ENCODE data around the gene LRMDA.
"Not testable (repeated sequence)": the region's sequence is repeated elsewhere in the genome, so short reads cannot be mapped to it uniquely, and the experiment has no call there.

Gene LRMDA

DNA sequence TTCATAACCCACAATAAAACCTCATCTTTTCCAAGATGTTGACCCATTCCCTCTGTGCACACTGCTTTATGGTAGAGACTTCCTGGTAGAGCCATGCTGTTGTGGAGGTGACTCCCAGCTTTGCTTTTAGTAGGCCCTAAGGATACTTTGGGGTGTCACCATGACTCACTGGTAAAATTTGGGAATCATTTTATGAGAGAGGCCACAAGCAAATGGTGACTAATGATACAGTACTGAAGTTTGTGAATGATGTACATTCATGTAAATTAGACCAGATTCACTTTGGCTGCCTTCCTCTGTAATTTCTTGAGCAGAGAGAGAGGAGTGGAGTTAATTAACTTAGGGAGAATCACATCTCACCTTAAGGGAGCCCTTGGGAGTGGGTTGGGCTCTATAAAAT lies 686.5 kb downstream of the LRMDA start:
- in situ Hi-C loops (cut with MboI; ENCODE audit: low sequenced_read_pairs): no loop called here

DNA sequence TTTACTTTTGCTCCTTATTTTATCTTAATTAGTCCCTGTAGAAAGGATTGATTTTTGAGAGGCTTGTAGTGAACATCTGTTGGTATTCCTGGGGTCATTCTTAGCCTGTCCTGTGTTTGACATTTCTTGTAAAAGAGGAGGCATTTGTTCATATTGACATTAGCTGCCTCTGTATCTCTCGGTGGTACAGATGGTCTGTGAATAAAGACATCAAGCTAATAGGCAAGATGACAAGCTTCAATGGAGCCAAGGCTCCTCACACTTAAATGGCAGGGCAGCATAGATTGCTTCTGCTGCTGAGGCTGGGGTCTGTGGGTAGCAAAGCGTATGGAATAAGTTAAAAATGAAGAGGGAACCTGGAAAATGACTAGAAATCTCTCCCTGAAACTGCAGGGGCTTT lies 687.6 kb downstream of the LRMDA start:
- in situ Hi-C loops (cut with MboI; ENCODE audit: low sequenced_read_pairs): no loop called here

DNA sequence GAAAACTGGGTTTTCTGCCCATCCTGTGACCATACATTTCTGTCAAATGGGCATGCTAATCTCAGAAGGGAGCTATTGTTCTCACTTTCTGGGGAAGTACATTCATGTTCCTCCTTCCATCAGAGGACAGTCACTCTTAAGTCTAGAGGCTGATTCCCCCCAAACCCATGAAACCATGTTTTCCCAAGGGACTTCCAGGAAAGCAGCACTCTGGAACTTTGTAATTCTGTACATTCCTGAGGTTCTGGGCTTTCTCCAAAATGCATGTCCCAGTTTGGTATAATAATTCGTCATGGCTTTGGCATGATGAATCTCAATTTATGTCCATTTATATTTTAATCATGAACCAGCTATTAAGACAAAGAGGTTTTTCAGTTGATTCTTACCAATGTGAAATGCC lies 688.1 kb downstream of the LRMDA start:
- in situ Hi-C loops (cut with MboI; ENCODE audit: low sequenced_read_pairs): no loop called here

DNA sequence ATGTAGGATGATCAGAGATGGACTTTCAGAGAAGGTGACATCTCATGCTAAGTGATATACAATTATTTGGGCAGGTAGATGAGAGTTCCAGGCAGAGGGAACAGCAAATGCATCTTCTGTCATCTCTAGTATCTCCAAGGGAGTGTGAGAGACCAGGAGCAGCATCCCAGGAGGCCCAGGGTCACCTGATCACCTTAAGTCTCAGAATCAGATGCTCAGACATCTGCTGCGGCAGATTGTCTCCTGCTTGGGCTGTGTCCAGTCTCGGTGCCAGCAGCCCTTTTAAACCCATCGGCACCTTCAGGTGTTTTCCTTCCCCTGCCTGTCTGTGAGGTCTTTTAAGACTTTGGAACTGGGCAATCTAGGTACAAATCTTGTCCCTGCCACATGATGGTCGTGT lies 690.6 kb downstream of the LRMDA start:
- in situ Hi-C loops (cut with MboI; ENCODE audit: low sequenced_read_pairs): no loop called here

DNA sequence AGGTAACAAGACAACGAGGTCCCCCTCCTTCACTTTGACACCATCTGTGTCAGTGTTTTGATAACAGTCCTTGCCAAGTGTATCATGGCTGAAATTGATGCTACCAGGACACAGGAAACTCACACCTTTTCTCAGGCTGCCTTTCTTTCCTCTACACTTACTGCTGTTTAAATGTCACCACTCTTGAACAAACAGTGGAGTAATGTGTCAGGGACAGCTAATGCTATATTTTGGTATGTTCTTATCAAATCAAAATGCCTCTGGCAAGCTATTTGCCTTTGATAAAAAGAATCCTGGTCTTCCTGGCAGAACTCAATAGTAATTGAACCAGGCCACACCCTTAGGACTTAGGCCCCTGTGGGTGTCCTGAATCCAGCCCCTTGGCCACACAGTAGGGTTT lies 692.9 kb downstream of the LRMDA start:
- in situ Hi-C loops (cut with MboI; ENCODE audit: low sequenced_read_pairs): no loop called here

DNA sequence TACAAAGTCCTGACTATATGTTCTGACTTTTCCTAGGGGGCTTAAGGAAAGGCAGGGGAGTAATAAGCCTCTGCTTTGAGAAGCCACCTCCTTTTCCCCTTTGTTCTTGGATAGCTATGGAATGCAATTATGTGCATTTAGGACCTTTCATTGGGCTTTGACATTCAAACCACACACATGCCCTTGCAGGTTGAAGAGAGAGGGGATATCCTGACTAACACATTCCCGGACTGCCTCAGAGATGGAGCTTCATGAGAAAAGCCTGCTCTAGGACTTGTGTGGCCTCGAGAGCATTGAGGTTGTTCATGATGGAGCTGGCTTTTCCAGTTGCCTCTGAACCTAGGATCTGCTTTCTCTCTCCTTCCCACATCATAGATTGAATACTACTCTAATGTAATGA lies 694.5 kb downstream of the LRMDA start:
- in situ Hi-C loops (cut with MboI; ENCODE audit: low sequenced_read_pairs): no loop called here

DNA sequence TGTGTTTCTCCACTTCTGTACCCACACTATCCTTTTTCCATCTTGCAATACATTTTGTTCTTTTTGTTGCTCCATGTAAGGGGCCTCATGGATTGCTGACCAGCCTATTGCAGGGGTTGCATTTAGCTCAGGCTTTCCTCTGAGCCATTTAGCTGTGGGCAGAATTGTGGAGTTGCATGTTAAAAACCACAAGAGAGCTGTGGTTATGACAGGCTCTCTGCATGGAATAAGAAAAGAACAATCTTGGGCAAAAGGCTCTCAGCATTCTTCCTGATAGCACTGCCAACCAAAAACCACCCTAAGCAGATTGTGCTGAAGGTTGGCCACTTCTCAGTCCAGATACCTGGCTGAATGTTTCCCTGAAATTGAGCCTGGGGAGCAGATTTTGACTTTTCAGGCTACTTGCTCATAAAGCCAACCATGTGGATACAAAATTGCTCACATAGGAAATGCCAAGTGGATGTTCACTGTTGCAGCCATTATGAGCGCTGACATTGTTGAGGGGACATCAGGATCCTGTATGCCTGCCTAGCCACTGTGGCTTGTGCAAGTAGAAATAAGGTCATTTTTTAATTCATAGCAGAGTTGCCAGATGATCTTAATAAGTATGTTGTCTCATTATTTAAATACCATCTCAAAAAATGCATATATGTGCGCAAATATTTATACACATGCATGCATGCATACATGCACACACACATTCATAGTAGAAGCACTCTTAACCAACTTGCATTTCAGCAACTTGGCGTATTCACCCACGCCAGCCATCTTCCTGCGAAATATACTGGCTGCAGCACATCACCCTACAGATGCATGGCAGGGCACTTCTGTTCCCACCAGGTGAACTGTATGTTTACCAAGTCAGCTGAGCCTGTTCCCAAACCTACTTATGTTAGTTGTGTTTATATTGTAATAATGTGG lies 695.4 kb downstream of the LRMDA start:
- in situ Hi-C loops (cut with MboI; ENCODE audit: low sequenced_read_pairs): no loop called here

DNA sequence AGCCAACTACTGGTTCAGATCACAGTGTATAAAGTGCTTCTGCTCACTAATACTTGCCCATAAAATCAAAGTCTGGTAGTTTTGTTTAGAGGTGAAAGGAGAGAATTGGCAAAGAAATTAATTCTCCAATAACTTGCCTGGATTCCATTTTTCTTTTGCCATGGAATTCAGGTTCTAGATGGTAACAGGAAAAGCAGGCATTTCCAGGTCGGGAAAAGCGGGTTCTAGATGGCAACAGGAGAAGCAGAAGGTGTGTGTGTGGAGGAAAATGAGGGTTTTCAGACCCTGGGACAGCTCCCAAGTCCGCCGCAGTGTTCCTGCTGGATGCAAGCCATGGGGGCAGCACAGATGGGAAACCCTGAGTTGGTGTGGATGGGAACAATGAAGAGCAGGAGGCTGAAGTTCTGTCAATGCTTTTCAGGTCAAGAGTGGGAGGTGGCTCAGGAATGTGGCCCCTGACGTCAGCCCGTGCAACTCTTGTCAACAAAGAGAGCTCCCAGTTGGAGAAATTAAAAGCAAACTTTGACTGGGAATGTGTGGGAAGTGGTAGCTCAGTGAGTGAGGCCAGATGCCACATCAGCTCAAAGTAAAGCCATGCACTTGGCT lies 696.7 kb downstream of the LRMDA start:
- in situ Hi-C loops (cut with MboI; ENCODE audit: low sequenced_read_pairs): no loop called here

DNA sequence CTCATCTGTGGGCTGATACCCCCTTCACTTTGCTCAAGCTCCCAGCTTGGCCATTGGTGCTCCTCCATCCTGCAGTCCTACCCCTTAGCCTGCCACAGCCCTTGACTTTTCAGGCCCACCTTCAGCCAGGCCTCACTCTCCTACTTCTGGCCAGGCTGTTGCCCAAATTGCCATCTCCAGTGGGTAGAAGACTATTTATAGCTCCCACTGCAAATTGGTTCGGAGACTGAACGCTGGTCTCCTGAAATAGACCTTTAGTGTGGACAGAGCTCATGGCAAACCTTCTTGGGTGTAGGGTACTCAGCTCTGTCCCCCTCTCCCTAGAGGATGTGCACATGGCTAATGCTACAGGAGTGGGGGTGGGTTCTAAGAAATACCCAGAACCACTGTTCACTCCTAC lies 697.8 kb downstream of the LRMDA start:
- in situ Hi-C loops (cut with MboI; ENCODE audit: low sequenced_read_pairs): no loop called here

DNA sequence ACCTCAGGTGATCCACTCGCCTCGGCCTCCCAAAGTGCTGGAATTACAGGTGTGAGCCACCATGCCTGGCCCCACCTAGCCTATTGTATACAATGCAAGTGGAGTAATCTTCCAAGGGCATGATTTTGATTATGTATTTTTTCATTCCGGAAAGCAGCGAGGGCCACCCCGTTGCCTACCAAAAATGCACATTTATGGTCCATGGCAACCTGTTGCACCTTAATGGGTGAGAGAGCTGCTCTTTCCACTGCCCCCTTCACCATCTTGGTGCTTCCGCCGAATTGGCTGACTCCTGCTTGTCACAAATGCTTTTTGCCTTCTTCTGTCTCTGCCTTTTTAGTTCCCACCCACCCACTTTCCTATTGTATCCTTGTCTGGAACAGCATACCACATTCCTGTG lies 699.5 kb downstream of the LRMDA start:
- in situ Hi-C loops (cut with MboI; ENCODE audit: low sequenced_read_pairs): no loop called here

DNA sequence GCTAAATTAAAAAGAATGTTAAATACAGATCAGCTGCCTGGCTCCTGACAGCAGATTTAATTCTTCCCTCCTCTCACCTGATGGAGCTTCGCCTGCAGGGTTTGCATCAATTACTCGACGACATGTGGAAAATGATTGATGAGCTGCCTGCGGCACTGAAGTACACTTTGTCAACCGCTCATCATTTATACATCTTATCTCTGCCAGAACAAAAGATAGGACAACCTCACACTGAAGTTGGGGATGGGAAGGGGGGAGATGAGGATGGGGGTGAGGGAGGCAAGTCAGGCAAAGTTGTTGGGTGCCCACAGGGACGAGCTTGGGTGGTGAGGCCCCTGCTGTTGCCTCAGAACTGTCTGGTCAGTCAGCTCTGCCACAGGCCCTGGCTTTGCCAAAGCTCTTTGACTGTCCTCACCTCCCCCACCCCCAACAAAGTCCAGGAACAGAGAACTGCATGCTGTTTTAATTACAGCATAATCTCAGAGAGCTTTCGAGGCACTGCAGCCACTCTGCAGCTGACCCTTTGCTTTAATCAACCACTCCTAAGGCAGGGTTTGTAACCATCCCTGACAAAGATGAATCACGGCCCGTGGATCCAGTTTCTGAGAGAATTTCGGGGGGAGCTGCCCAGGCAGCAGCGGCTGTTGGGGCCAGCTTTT lies 702.3 kb downstream of the LRMDA start:
- in situ Hi-C loops (cut with MboI; ENCODE audit: low sequenced_read_pairs): no loop called here

DNA sequence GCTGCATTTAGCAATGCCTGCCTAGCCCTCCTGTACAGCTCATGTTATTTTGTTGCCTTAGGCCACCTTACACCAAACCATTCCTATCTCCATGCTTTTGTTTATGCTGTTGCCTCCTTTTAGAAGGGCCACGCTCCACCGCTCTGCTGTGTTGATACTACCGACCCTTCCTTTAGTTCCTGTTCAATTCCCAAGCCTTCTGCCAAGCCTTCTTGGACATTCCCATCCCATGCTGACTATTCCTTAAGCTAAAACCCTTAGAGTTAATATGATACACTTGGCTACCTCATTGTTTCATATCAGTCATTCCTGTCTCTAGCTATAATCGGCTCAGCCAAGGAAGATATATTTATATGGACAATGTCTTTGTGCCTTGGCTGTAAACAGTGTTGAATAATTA lies 705.5 kb downstream of the LRMDA start:
- in situ Hi-C loops (cut with MboI; ENCODE audit: low sequenced_read_pairs): no loop called here

DNA sequence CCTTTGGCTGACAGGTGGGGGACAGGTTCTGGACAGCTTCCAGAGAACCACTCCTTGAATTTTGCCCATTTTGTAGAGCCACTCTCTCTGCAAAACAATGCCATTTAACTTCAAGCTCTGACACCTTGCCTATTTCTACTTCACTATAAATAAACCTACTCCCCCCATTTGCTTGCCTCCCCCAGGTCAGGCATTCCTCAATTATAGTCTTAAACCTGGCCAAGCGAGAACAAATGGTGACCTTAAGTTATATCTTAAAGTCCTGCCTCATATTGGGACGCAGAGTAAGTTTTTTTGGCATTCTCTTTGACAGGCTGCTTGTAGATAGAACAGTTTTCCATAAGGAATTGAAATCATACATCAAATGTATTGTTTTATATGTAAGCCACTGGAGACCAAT lies 706.9 kb downstream of the LRMDA start:
- in situ Hi-C loops (cut with MboI; ENCODE audit: low sequenced_read_pairs): no loop called here

DNA sequence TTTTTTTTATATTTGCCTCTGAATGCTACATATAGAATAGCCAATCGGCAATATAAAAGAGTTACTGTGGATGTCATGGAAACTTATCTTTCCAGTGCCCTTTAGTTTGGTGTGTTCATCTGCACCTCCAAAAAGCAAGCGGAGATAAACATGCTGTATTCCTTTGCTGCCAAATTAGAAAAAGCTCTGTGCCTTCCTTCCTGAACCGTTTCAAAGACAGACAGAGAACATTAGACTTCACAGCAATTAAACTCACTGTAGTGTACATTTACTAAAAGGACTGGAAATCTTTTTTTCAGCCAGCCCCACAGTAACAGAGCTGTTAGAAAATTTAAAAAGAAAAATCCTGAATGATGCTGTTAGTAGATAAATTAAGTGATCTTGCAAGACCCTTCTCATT lies 707.5 kb downstream of the LRMDA start:
- in situ Hi-C loops (cut with MboI; ENCODE audit: low sequenced_read_pairs): no loop called here

DNA sequence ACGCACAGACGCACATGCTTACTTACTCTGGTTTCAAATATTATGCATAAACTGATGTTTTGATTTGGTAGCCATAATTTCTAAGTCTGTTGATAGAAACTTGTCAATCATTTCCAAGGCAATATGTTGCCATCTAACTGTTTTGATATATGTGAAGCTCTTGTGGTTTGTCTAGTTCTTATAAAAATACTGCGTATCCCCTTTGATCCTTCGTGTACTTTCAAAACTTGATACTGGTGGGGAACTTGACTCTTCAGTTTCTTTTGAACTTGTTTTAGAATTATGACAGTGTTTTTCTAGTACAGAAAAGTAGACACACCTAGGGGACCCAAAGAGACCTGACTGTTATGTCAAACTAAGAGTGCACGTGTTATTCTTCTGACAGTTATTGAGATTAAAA lies 708.0 kb downstream of the LRMDA start:
- in situ Hi-C loops (cut with MboI; ENCODE audit: low sequenced_read_pairs): no loop called here

DNA sequence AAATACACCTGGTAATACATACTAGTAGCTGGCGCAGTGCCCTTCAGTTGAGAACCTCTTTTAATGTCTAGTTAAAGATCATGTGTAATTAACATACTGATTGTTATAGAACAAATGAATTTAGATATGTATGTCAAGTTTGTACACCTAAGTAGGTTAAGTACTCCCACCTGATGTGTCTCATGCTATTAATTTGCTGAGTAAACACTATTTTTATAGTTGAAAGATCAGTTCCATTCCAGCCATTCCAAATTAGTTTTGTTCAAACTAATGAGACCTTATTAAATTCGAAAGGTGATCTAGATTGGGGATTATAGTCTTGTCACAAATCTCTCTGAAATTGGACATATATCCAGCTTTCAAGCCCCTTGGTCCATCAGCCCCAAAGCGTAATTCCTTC lies 710.0 kb downstream of the LRMDA start:
- in situ Hi-C loops (cut with MboI; ENCODE audit: low sequenced_read_pairs): no loop called here

DNA sequence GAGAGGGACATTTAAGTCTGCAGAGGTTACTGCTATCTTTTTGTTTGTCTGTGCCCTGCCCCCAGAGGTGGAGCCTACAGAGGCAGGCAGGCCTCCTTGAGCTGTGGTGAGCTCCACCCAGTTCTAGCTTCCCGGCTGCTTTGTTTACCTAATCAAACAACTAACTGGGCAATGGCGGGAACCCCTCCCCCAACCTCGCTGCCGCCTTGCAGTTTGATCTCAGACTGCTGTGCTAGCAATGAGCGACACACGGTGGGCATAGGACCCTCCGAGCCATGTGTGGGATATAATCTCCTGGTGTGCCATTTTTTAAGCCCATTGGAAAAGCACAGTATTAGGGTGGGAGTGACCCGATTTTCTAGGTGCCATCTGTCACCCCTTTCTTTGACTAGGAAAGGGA lies 716.8 kb downstream of the LRMDA start:
- in situ Hi-C loops (cut with MboI; ENCODE audit: low sequenced_read_pairs): not testable (repeated sequence)

DNA sequence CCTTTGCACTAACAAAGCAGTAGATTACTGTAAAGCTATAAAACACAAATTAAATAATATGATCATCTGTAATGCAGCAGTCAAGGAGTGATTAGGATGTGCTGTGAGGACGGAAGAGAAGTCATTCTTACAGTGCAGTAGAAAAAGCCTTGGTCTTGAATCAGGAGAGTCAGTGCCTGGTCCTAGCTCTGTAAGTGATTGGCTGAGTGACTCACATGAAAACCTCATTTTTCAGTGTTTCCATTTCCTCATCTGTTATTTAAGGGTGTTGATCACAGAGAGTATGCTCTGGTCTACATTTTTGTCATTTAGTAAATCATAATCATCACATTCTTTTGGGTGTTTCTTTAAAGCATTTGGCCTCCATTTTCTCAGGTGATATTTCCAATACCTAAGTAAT lies 717.8 kb downstream of the LRMDA start:
- in situ Hi-C loops (cut with MboI; ENCODE audit: low sequenced_read_pairs): no loop called here

DNA sequence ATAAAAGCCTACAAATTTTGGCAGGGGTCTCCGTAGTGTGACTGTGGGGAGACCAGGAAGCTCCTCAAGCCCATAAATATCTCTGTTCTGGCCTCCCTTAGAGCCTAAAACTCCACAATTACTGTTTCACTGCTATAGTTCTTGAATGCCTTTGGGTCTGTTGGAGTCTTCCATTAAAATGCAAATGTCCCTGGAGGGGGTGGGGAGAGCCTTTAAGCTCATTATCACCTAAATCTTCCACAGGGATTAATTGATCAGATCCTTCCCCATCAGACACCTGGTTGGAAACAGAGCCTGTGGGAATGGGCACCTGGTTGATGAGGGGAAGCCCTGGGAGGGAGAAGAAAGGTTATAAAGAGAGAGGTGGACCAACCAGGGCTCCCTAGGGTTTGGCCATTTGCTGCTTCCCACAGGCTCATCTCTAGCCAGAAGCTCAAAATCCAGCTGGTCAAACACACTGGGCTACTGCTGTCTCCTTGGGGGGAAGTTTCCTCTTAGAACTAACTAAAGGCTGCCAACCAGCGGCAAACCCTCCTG lies 718.2 kb downstream of the LRMDA start:
- in situ Hi-C loops (cut with MboI; ENCODE audit: low sequenced_read_pairs): no loop called here

DNA sequence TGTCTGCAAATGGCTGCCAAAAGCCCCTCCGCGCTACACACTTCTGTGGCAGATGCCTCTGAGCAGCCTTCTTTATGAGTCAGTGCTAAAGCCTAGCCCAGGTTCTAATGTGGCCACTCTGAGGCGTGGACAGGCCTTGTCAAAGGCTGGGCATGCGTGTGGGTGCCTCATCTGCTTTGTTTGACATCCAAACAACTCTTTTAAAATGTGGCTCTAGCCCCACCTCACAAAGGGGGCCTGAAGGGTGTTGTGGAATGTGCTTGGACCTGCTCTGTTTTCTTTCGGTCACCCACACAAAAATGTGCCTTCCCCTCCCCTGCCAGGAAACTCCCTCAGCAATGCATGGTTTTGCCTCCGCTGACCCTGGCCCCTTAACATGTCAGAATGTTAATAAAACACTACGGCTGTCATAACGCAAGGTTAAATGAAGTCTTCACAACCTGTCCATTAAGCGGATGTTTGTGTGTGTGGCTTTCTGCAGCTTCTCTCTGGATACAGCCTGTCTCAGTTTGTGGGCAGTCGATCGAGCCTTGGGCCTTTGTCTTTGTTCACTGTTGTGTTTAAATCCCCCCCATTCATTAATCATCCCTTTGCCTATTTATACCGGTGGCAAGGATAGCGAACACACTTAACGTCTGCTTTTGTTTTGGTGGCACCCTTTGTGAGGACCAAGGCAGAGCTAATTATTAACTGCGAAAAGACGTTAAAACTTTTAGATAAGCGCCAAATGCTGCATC lies 718.9 kb downstream of the LRMDA start:
- in situ Hi-C loops (cut with MboI; ENCODE audit: low sequenced_read_pairs): no loop called here

DNA sequence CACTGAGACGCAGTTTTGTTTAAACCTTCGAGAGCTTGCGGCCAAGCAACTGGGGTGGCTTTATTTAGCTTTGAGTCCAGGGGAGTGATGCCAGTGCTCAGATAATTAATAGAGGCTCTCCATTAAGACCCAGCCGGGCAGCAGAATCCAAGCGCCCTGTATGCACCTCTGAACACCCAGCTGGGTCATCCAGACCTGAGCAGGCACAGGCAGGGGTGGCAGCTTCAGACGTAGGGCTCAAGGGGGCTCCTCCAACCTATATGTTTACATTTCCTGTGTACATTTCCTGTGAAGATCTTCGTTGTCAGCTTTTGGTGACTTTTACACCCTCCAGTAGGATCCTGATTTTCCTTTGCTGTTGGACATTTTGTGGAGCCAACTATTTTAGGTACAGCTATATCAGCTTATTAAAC lies 719.5 kb downstream of the LRMDA start:
- in situ Hi-C loops (cut with MboI; ENCODE audit: low sequenced_read_pairs): no loop called here

Measured in HL-60/S4 treated with retinoic acid at 250 ng/mL for 4 days and 3 days (cell line).